B cell (primary cell): Measurements from ENCODE around the gene COL9A3. TPM values are rescaled to one million over a fixed set of nuclear protein-coding genes. Genes with fewer than 3 reads are reported as not detected.

Experiments used
- ATAC-seq: fragments of 200-7000 bp; cut with Tn5 transposase; one replicate; pipeline ENCODE4 v1.10.0; 2021; ENCODE audit warnings: low read depth, mild to moderate bottlenecking, moderate number of reproducible peaks, moderate library complexity
- CTCF ChIA-PET: fragments of 350-600 bp; sonication (Branson Sonifier 250); formaldehyde crosslinking; loops from one replicate; lab custom pipeline; 2021; ENCODE audit warnings: antibody characterized with exemption, inconsistent platforms; lab: Charles Lee
- POLR2A ChIA-PET: fragments of 350-600 bp; sonication (Branson Sonifier 250); formaldehyde crosslinking; loops from one replicate; lab custom pipeline; 2021; ENCODE audit warnings: antibody characterized with exemption; lab: Charles Lee
- DNase-seq: peaks from one replicate; pipeline ENCODE4 v3.0.0; 2013
- H2AFZ ChIP-seq: 2 replicates; pipeline ENCODE4 v1.6.1; 2012; ENCODE audit warnings: mild to moderate bottlenecking, low read depth, low read length; ENCODE audit not compliant: insufficient read depth, poor library complexity, severe bottlenecking
- H3K27ac ChIP-seq, 2 donors: 1 replicate in 1 of 2; 2 replicates in 1 of 2; pipeline ENCODE4 v1.5.1; 2012 to 2013; ENCODE audit warnings: low read length in 2 of 2, mild to moderate bottlenecking in 2 of 2, moderate library complexity in 1 of 2
- H3K27me3 ChIP-seq, 4 experiments: fragments of 200-600 bp in 1 of 4; sonication (generic) in 1 of 4; replicated peaks in 1 of 4; 1 replicate in 2 of 4; 2 replicates in 2 of 4; pipeline versions ENCODE4 v1.6.1 to v1.7.0; 2013 to 2016; ENCODE audit warnings: low read length in 3 of 4, mild to moderate bottlenecking in 2 of 4, mixed read lengths in 1 of 4, moderate library complexity in 1 of 4; ENCODE audit not compliant: insufficient read depth in 4 of 4, control insufficient read depth in 3 of 4; ENCODE audit errors: control extremely low read depth in 1 of 4
- H3K36me3 ChIP-seq, 2 experiments: replicated peaks in 1 of 2; 1 replicate in 1 of 2; 2 replicates in 1 of 2; pipeline versions ENCODE4 v1.6.1 to v1.7.1; 2013; ENCODE audit warnings: low read length in 1 of 2; ENCODE audit not compliant: insufficient read depth in 2 of 2, control insufficient read depth in 1 of 2; ENCODE audit errors: control extremely low read depth in 1 of 2, extremely low read depth in 1 of 2
- H3K4me1 ChIP-seq, 2 donors: fragments of 200-600 bp in 1 of 2; sonication (generic) in 1 of 2; 1 replicate in 1 of 2; 2 replicates in 1 of 2; pipeline versions ENCODE4 v1.5.1 to v1.6.1; 2013 to 2017; ENCODE audit warnings: low read length in 2 of 2; ENCODE audit not compliant: control insufficient read depth in 2 of 2, insufficient read depth in 2 of 2
- H3K4me2 ChIP-seq: replicated peaks from 2 replicates; pipeline ENCODE3; 2012; ENCODE audit warnings: mild to moderate bottlenecking, low read depth, low read length; ENCODE audit not compliant: poor library complexity, severe bottlenecking
- H3K4me3 ChIP-seq, 5 experiments: fragments of 200-600 bp in 1 of 5; sonication (generic) in 1 of 5; 1 replicate in 3 of 5; 2 replicates in 2 of 5; pipeline versions ENCODE4 v1.5.1 to v1.7.0; 2011 to 2016; ENCODE audit warnings: low read length in 4 of 5, mild to moderate bottlenecking in 4 of 5, low read depth in 2 of 5, control low read depth in 1 of 5, moderate library complexity in 1 of 5; ENCODE audit not compliant: insufficient read depth in 1 of 5; ENCODE audit errors: control extremely low read depth in 1 of 5, extremely low read depth in 1 of 5
- H3K79me2 ChIP-seq: fragments of 200-600 bp; sonication (generic); one replicate; pipeline ENCODE4 v1.6.0; 2016; ENCODE audit warnings: low read length; ENCODE audit not compliant: control insufficient read depth, insufficient read depth
- H3K9ac ChIP-seq: fragments of 200-600 bp; sonication (generic); 2 replicates; pipeline ENCODE4 v1.6.1; 2017; ENCODE audit warnings: mild to moderate bottlenecking, low read length, moderate library complexity
- H3K9me3 ChIP-seq, 3 donors: one replicate each; pipeline versions ENCODE4 v1.6.1 to v1.7.1; 2013; ENCODE audit warnings: low read length in 2 of 3; ENCODE audit not compliant: control insufficient read depth in 2 of 3, insufficient read depth in 1 of 3; ENCODE audit errors: control extremely low read depth in 1 of 3
- H4K20me1 ChIP-seq: 2 replicates; pipeline ENCODE4 v1.6.0; 2012; ENCODE audit warnings: mild to moderate bottlenecking, low read length; ENCODE audit not compliant: insufficient read depth, control insufficient read depth, poor library complexity, severe bottlenecking
- H3K27ac Mint-ChIP-seq: one replicate; pipeline ENCODE4 v1.8.0; 2021; ENCODE audit warnings: mixed read lengths
- H3K27me3 Mint-ChIP-seq: one replicate; pipeline ENCODE4 v1.8.0; 2021; ENCODE audit warnings: mixed read lengths
- H3K4me1 Mint-ChIP-seq: one replicate; pipeline ENCODE4 v1.8.0; 2021; ENCODE audit warnings: mixed read lengths
- H3K4me3 Mint-ChIP-seq: one replicate; pipeline ENCODE4 v1.8.0; 2021; ENCODE audit warnings: mixed read lengths
- H3K9me3 Mint-ChIP-seq: one replicate; pipeline ENCODE4 v1.8.0; 2022; ENCODE audit warnings: mixed read lengths; ENCODE audit not compliant: insufficient read depth
- CTCF ChIP-seq: fragments of 200-600 bp; IDR thresholded peaks from one replicate; pipeline ENCODE4 v1.8.0; 2022; ENCODE audit warnings: antibody characterized with exemption, mild to moderate bottlenecking
- EZH2 ChIP-seq: IDR thresholded peaks from 2 replicates; pipeline ENCODE4 v1.6.1; 2012; ENCODE audit warnings: borderline replicate concordance, low read depth, mild to moderate bottlenecking, moderate library complexity, low read length; ENCODE audit not compliant: insufficient read depth, poor library complexity, severe bottlenecking
- WGBS: methylation state at CpG from one replicate; pipeline ENCODE4 v1.1.5; 2013; ENCODE audit warnings: missing lambda C conversion rate; ENCODE audit not compliant: insufficient coverage; 5-methylcytosine and 5-hydroxymethylcytosine counted together
- intact Hi-C: fragments of 100-400 bp; cut with micrococcal nuclease; formaldehyde crosslinking; loops from one replicate; pipeline ENCODE4 v1.10.0; 2022
- polyA plus RNA-seq: library from polyadenylated mRNA; depleted of rRNA; stranded (reverse); fragments of >200 nt; gene quantifications from 2 replicates; pipeline ENCODE4 v1.2.3, GENCODE V29; 2012
- total RNA-seq, 2 donors: library from RNA; stranded (reverse); fragments of 120-200 nt in 1 of 2; gene quantifications; 1 replicate in 1 of 2; 2 replicates in 1 of 2; pipeline versions ENCODE4 v1.2.3 to v1.2.4, GENCODE V29; 2013 to 2022

The COL9A3 gene
- total and polyA plus RNA-seq, 2 donors (not counting 1 experiment from before 2014, with no cell fraction given): 10.7 to 96.3 TPM

DNA sequence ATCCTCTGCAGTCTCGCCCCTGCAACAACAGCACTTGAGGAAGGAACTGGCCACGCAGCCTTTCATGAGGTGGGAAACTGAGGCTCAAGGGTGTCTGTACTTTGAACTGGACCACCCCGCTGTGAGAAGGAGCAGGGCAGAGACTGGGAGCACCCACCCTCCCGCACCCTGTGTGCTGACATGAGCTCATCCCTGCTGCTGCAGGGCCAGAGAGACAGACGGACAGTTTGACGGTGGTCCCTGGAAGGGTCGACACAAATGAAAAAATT, 37.5 kb upstream of the COL9A3 start:
- CTCF ChIA-PET: interaction anchor here (1.2 to 1.7 kb wide), 2 partner anchors 10 to 13 kb away, joined by 3 read pairs; no protein-coding TSS in a partner anchor
- no peaks in the 10 kb centered on the region for H3K36me3 ChIP-seq
- 91% methylated on average over 4 of the region's 7 CpGs for WGBS

GRCh38 chr20:62780204-62780603, 36.6 kb upstream of the COL9A3 start:
- no peak overlapping the region for H3K4me2 ChIP-seq
- intact Hi-C loops: no loop called here
- Mint-ChIP-seq H3K4me1 (peaks cover 20% of the 10 kb centered on the region), H3K27me3 (no peaks in the 10 kb centered on the region), H3K4me3 (no peak overlapping the region), H3K9me3 (no peaks in the 10 kb centered on the region), H3K27ac (no peak overlapping the region)
- no peaks in the 10 kb centered on the region for H3K27me3 ChIP-seq
- H3K36me3 ChIP-seq: no peaks in the 10 kb centered on the region
- H3K4me3 ChIP-seq: no peak overlapping the region
- TF ChIP-seq CTCF (no peak), EZH2 (no peak)
- H3K79me2 ChIP-seq: no peaks in the 10 kb centered on the region
- CTCF ChIA-PET: interaction anchor here (1.2 to 1.7 kb wide), 2 partner anchors 9 to 12 kb away, joined by 3 read pairs; no protein-coding TSS in a partner anchor
- peaks cover 0 to 20% (median 0%) of the 10 kb centered on the region in 3 donors for H3K9me3 ChIP-seq
- POLR2A ChIA-PET: no interaction called here
- no peak overlapping the region for H3K27ac ChIP-seq
- H4K20me1 ChIP-seq: no peaks in the 10 kb centered on the region
- DNase-seq: no peak
- WGBS: 88% methylated on average over 19 of the region's 20 CpGs
- H3K9ac ChIP-seq: no peak overlapping the region
- no peak for ATAC-seq
- H3K4me1 ChIP-seq: peaks cover 17 to 20% of the 10 kb centered on the region in 2 donors
- no peak overlapping the region for H2AFZ ChIP-seq

More for the DNA sequence above, 37.5 kb upstream of the COL9A3 start:
- Histone ChIP-seq H3K9ac (no peak overlapping the region), H4K20me1 (no peaks in the 10 kb centered on the region), H2AFZ (no peak overlapping the region), H3K4me1 (peaks cover 17 to 25% of the 10 kb centered on the region in 2 donors), H3K79me2 (no peaks in the 10 kb centered on the region), H3K4me2 (no peak overlapping the region), H3K4me3 (no peak overlapping the region), H3K27me3 (no peaks in the 10 kb centered on the region), H3K9me3 (peaks cover 0 to 20% (median 0%) of the 10 kb centered on the region in 3 donors), H3K27ac (no peak overlapping the region)
- no peak overlapping the region for H3K4me3 Mint-ChIP-seq
- no peak for DNase-seq
- H3K27ac Mint-ChIP-seq: no peak overlapping the region
- H3K27me3 Mint-ChIP-seq: no peaks in the 10 kb centered on the region
- peaks cover 23% of the 10 kb centered on the region for H3K4me1 Mint-ChIP-seq
- intact Hi-C loops: no loop called here
- TF ChIP-seq CTCF: no peak
- no peak for TF ChIP-seq EZH2
- POLR2A ChIA-PET: no interaction called here
- H3K9me3 Mint-ChIP-seq: no peaks in the 10 kb centered on the region
- ATAC-seq: no peak
